ENCODE results near the gene LRRC49. TPM values are rescaled to one million over a fixed set of nuclear protein-coding genes. Genes with fewer than 3 reads are reported as not detected.
A peak's percentile ranks its signal among the peaks of the same experiment; 100 is the strongest.

Gene LRRC49
- polyA plus RNA-seq, 2 of the 4 experiments (the other 2 are of a cell fraction), result 10.0 to 14.3 TPM

GRCh38 chr15:71079208-71080044 lies 186.8 kb downstream of the LRRC49 start:
- no peak for TF ChIP-seq SREBF2 (IDR thresholded peaks at IDR 0.05)
- no peak for TF ChIP-seq POLR2A (IDR thresholded peaks at IDR 0.05; ENCODE audit: low read length)
- no peak for TF ChIP-seq EP300 (IDR thresholded peaks at IDR 0.05)
- TF ChIP-seq RFX5 (IDR thresholded peaks at IDR 0.05), result no peak
- no peak for TF ChIP-seq KDM1A (IDR thresholded peaks at IDR 0.05; ENCODE audit: low read depth)
- TF ChIP-seq TP53 (CRISPR knock-in tag; IDR thresholded peaks at IDR 0.05), result no peak
- TF ChIP-seq FOXS1 (CRISPR knock-in tag; IDR thresholded peaks at IDR 0.05), result no peak
- no peak for TF ChIP-seq RARB (CRISPR knock-in tag; IDR thresholded peaks at IDR 0.05)
- no peak for TF ChIP-seq HEYL (CRISPR knock-in tag; IDR thresholded peaks at IDR 0.05)
- 0 out of 3 replicates have a peak, but pooled peaks cover 5% of the 10 kb centered on the region for H3K9me3 ChIP-seq
- ChIA-PET CTCF (interaction anchor here (0.6 to 1.0 kb wide), 3 partner anchors 29 to 307 kb away, joined by 3 to 4 read pairs (median 3); no protein-coding TSS in a partner anchor), POLR2A (interaction anchor here (0.6 kb wide), 1 partner anchor 209 kb away, joined by 5 read pairs; no protein-coding TSS in a partner anchor)
- 45% methylated on average over 6 of the region's 6 CpGs for WGBS (ENCODE audit: missing lambda C conversion rate)
- no peak overlapping the region for H3K4me3 ChIP-seq
- 0 out of 6 replicates have a peak overlapping the region, but pooled peaks of 1 of the 2 experiments have one; percentile 5 for H3K27ac ChIP-seq
- FAIRE-seq, result peak; percentile 39
- peaks cover 7% of the 10 kb centered on the region; the same call in 1 of the 3 replicates for H3K4me1 ChIP-seq
- DNase-seq (ENCODE audit: low read depth in 1 of 2, low spot score in 1 of 2), result peak in 1 of 2 experiments; percentile 49
- H3K4me2 ChIP-seq, result peak overlapping the region; percentile 18; the same call in 2 of the 3 replicates
- peak in 1 of 2 experiments; percentile 67; a peak in 4 of 6 replicates for ATAC-seq

- CTCF ChIA-PET, result interaction anchor here (1.2 to 1.5 kb wide), 2 partner anchors 12 to 361 kb away, joined by 3 read pairs; no protein-coding TSS in a partner anchor
- H3K9me3 ChIP-seq, result 0 out of 3 replicates have a peak, but pooled peaks cover 3% of the 10 kb centered on the region
- H3K4me2 ChIP-seq, result peak overlapping the region; percentile 18; the same call in 1 of the 3 replicates
- WGBS (ENCODE audit: missing lambda C conversion rate), result 67% methylated on average over 7 of the region's 7 CpGs
- H3K4me3 ChIP-seq, result no peak overlapping the region
- POLR2A ChIA-PET, result no interaction called here
- TF ChIP-seq RAD21 (conservative IDR thresholded peaks at IDR 0.05 in 1 of 2, IDR thresholded peaks at IDR 0.05 in 1 of 2), result no peak
- no peak for TF ChIP-seq EHMT2 (IDR thresholded peaks at IDR 0.05; ENCODE audit: low read depth)
- no peak for TF ChIP-seq FOSB (CRISPR knock-in tag; IDR thresholded peaks at IDR 0.05)
- no peak for TF ChIP-seq EP300 (IDR thresholded peaks at IDR 0.05)
- no peak for TF ChIP-seq MAX (IDR thresholded peaks at IDR 0.05)
- no peak for DNase-seq (ENCODE audit: low read depth in 1 of 2, low spot score in 1 of 2)
- 0 out of 6 replicates have a peak overlapping the region, but pooled peaks of 1 of the 2 experiments have one; percentile 5 for H3K27ac ChIP-seq
- ATAC-seq, result no peak
- H3K4me1 ChIP-seq, result peaks cover 7% of the 10 kb centered on the region; the same call in 1 of the 3 replicates
- no peak for FAIRE-seq
Measured at GRCh38 chr15:71080166-71080565, 187.5 kb downstream of the LRRC49 start.

GRCh38 chr15:71080705-71081104 lies 188.1 kb downstream of the LRRC49 start:
- H3K27ac ChIP-seq, result no peak overlapping the region
- CTCF ChIA-PET, result interaction anchor here (0.7 to 1.5 kb wide), 4 partner anchors 12 to 362 kb away, joined by 3 read pairs; no protein-coding TSS in a partner anchor

More at GRCh38 chr15:71080705-71081104, 188.1 kb downstream of the LRRC49 start:
- peak in 1 of 2 experiments; percentile 34; a peak in 2 of 6 replicates for ATAC-seq
- Histone ChIP-seq H3K9me3 (no peaks in the 10 kb centered on the region), H3K4me3 (no peak overlapping the region), H3K4me1 (peaks cover 7% of the 10 kb centered on the region; the same call in 1 of the 3 replicates), H3K4me2 (no peak overlapping the region)
- POLR2A ChIA-PET, result no interaction called here
- DNase-seq (ENCODE audit: low read depth in 1 of 2, low spot score in 1 of 2), result peak in 1 of 2 experiments; percentile 23
- 56% methylated on average over 1 of the region's 1 CpG for WGBS (ENCODE audit: missing lambda C conversion rate)
- TF ChIP-seq HOXB13 (CRISPR knock-in tag; IDR thresholded peaks at IDR 0.05; ENCODE audit: low read depth) (no peak), ZFP36 (IDR thresholded peaks at IDR 0.05; ENCODE audit: borderline replicate concordance, partially characterized antibody) (no peak), EHMT2 (IDR thresholded peaks at IDR 0.05; ENCODE audit: low read depth) (no peak), KDM5A (IDR thresholded peaks at IDR 0.05) (no peak), MAX (IDR thresholded peaks at IDR 0.05) (no peak), E2F6 (IDR thresholded peaks at IDR 0.05; ENCODE audit: borderline replicate concordance, low read depth) (no peak), REST (IDR thresholded peaks at IDR 0.05) (no peak), KDM1A (IDR thresholded peaks at IDR 0.05; ENCODE audit: low read depth) (no peak), ATOH8 (CRISPR knock-in tag; IDR thresholded peaks at IDR 0.05; ENCODE audit: low read depth) (no peak)
- no peak for FAIRE-seq

All from A549 (cell line).